ENCODE results near the gene EEA1.

The EEA1 gene

GRCh38 chr12:92737855-92738850 is 190.9 kb downstream of the EEA1 start (continued):
- TF ChIP-seq ZBTB11 (tag by site-specific recombination; conservative IDR thresholded peaks at IDR 0.05; ENCODE audit: low read depth) (no peak), TRIM28 (IDR thresholded peaks at IDR 0.05; ENCODE audit: borderline replicate concordance, low read length) (no peak), ZNF558 (tag by site-specific recombination; IDR thresholded peaks at IDR 0.05) (no peak)

- no peak overlapping the region for H3K27ac ChIP-seq (ENCODE audit: extremely low read depth, low read depth, low read length)
- H3K36me3 ChIP-seq (ENCODE audit: control insufficient read depth in 2 of 2, insufficient read depth in 1 of 2, low read length in 2 of 2): no peaks in the 10 kb centered on the region
- H3K4me1 ChIP-seq (ENCODE audit: control insufficient read depth, insufficient read depth, low read length): peaks cover 4% of the 10 kb centered on the region; the same call in 1 of the 2 replicates
- TF ChIP-seq ZNF138 (tag by site-specific recombination; IDR thresholded peaks at IDR 0.05; ENCODE audit: borderline replicate concordance) (no peak), WT1 (tag by site-specific recombination; IDR thresholded peaks at IDR 0.05) (no peak), ZBTB21 (tag by site-specific recombination; IDR thresholded peaks at IDR 0.05) (no peak), GLI2 (tag by site-specific recombination; IDR thresholded peaks at IDR 0.05; ENCODE audit: borderline replicate concordance, low read depth) (no peak), ZNF311 (tag by site-specific recombination; IDR thresholded peaks at IDR 0.05; ENCODE audit: borderline replicate concordance) (no peak), PATZ1 (tag by site-specific recombination; IDR thresholded peaks at IDR 0.05) (no peak), ZNF416 (tag by site-specific recombination; IDR thresholded peaks at IDR 0.05) (no peak), ZNF112 (tag by site-specific recombination; IDR thresholded peaks at IDR 0.05) (no peak), ZNF660 (tag by site-specific recombination; IDR thresholded peaks at IDR 0.05) (no peak), ZNF843 (tag by site-specific recombination; IDR thresholded peaks at IDR 0.05) (no peak), REPIN1 (tag by site-specific recombination; IDR thresholded peaks at IDR 0.05; ENCODE audit: low read depth) (no peak), ZBTB7A (tag by site-specific recombination; IDR thresholded peaks at IDR 0.05; ENCODE audit: low read depth) (no peak), ZNF610 (tag by site-specific recombination; IDR thresholded peaks at IDR 0.05; ENCODE audit: borderline replicate concordance) (no peak), ZNF585B (tag by site-specific recombination; IDR thresholded peaks at IDR 0.05) (no peak), ZBTB17 (tag by site-specific recombination; IDR thresholded peaks at IDR 0.05) (no peak), PRDM6 (tag by site-specific recombination; IDR thresholded peaks at IDR 0.05) (no peak), ZNF76 (tag by site-specific recombination; IDR thresholded peaks at IDR 0.05; ENCODE audit: borderline replicate concordance, low read depth) (no peak), ZNF133 (tag by site-specific recombination; IDR thresholded peaks at IDR 0.05) (no peak)
- no peak overlapping the region for H3K4me3 ChIP-seq (ENCODE audit: low read depth, low read length)
- POLR2A ChIA-PET: no interaction called here
- CTCF ChIA-PET: interaction anchor here (0.7 kb wide), 1 partner anchor 771 kb away, joined by 3 read pairs; no protein-coding TSS in a partner anchor
- no peaks in the 10 kb centered on the region for H3K9me3 ChIP-seq (ENCODE audit: control insufficient read depth, insufficient read depth, low read depth, low read length)
These were observed 192.5 kb downstream of the EEA1 start for GRCh38 chr12:92736605-92737004.

Measured in HEK293 (cell line).